Measurements from ENCODE around the gene PALB2. TPM values are rescaled to one million over a fixed set of nuclear protein-coding genes. Genes with fewer than 3 reads are reported as not detected.

The PALB2 gene
- total RNA-seq, 1 donor from 2014 or later = 8.4 TPM

GRCh38 chr16:23607726-23608125 is 33.4 kb downstream of the PALB2 start:
- no peak for TF ChIP-seq CTCF (IDR thresholded peaks at IDR 0.05)
- DNase-seq (ENCODE audit: low spot score) = no peak
- H3K36me3 Mint-ChIP-seq (ENCODE audit: low read depth) = peaks cover 14% of the 10 kb centered on the region
- H3K4me1 Mint-ChIP-seq (ENCODE audit: low read depth) = peaks cover 8% of the 10 kb centered on the region
- no peaks in the 10 kb centered on the region for H3K27me3 Mint-ChIP-seq (ENCODE audit: low read depth)
- H3K9me3 Mint-ChIP-seq (ENCODE audit: low read depth) = no peaks in the 10 kb centered on the region
- no peak overlapping the region for H3K27ac Mint-ChIP-seq (ENCODE audit: unreplicated experiment)
- H3K4me3 Mint-ChIP-seq (ENCODE audit: unreplicated experiment) = no peak overlapping the region

- peaks cover 11% of the 10 kb centered on the region for H3K36me3 Mint-ChIP-seq (ENCODE audit: low read depth)
- H3K27me3 Mint-ChIP-seq (ENCODE audit: low read depth) = no peaks in the 10 kb centered on the region
- no peak for TF ChIP-seq CTCF (IDR thresholded peaks at IDR 0.05)
- H3K9me3 Mint-ChIP-seq (ENCODE audit: low read depth) = no peaks in the 10 kb centered on the region
- DNase-seq (ENCODE audit: low spot score) = no peak
- H3K27ac Mint-ChIP-seq (ENCODE audit: unreplicated experiment) = peak overlapping the region; percentile 15
- peaks cover 13% of the 10 kb centered on the region for H3K4me1 Mint-ChIP-seq (ENCODE audit: low read depth)
- no peak overlapping the region for H3K4me3 Mint-ChIP-seq (ENCODE audit: unreplicated experiment)
Observed at GRCh38 chr16:23597003-23597756, 43.9 kb downstream of the PALB2 start.

- peak within 1 kb of the TSS; percentile 80 for H3K27ac Mint-ChIP-seq (ENCODE audit: unreplicated experiment)
- peak within 1 kb of the TSS; percentile 79 for H3K4me3 Mint-ChIP-seq (ENCODE audit: unreplicated experiment)
- peak; percentile 99 for TF ChIP-seq CTCF (IDR thresholded peaks at IDR 0.05)
- H3K36me3 Mint-ChIP-seq (ENCODE audit: low read depth) = peaks cover 16% of the 10 kb centered on the region
- DNase-seq (ENCODE audit: low spot score) = peak; percentile 94
- no peaks in the 10 kb centered on the region for H3K27me3 Mint-ChIP-seq (ENCODE audit: low read depth)
- H3K4me1 Mint-ChIP-seq (ENCODE audit: low read depth) = peaks cover 13% of the 10 kb centered on the region
- H3K9me3 Mint-ChIP-seq (ENCODE audit: low read depth) = no peaks in the 10 kb centered on the region
Observed at GRCh38 chr16:23595951-23596720, 45.0 kb downstream of the PALB2 start, which contains the start of gene NDUFAB1. Gene NDUFAB1 (minus strand): TSS chr16:23596316. CDS start chr16:23596290, 26 bp downstream.

GRCh38 chr16:23595246-23595950 is 45.7 kb downstream of the PALB2 start:
- Mint-ChIP-seq H3K36me3 (ENCODE audit: low read depth) (peaks cover 16% of the 10 kb centered on the region), H3K9me3 (ENCODE audit: low read depth) (no peaks in the 10 kb centered on the region)

More at GRCh38 chr16:23595246-23595950, 45.7 kb downstream of the PALB2 start:
- Mint-ChIP-seq H3K4me1 (ENCODE audit: low read depth) (peaks cover 13% of the 10 kb centered on the region), H3K27ac (ENCODE audit: unreplicated experiment) (peak overlapping the region; percentile 49), H3K27me3 (ENCODE audit: low read depth) (no peaks in the 10 kb centered on the region), H3K4me3 (ENCODE audit: unreplicated experiment) (peak overlapping the region; percentile 79)
- no peak for DNase-seq (ENCODE audit: low spot score)
- no peak for TF ChIP-seq CTCF (IDR thresholded peaks at IDR 0.05)

All from chondrocyte (in vitro differentiated cells).